CD14-positive monocyte (primary cell): Measurements from ENCODE around the gene PMM2. TPM values are rescaled to one million over a fixed set of nuclear protein-coding genes. Genes with fewer than 3 reads are reported as not detected.

Experiments used
- DNase-seq, 3 donors: peaks; one replicate each; pipeline ENCODE4 v3.0.0-alpha.2; 2011 to 2022
- H2AFZ ChIP-seq: 2 replicates; pipeline ENCODE4 v1.6.0; 2012; ENCODE audit warnings: mild to moderate bottlenecking, low read depth, low read length, inconsistent platforms; ENCODE audit not compliant: insufficient read depth, poor library complexity, severe bottlenecking
- H3K27ac ChIP-seq, 2 donors: 1 replicate in 1 of 2; 2 replicates in 1 of 2; pipeline ENCODE4 v1.5.1; 2012 to 2013; ENCODE audit warnings: low read length in 2 of 2, control low read depth in 1 of 2, inconsistent platforms in 1 of 2, low read depth in 1 of 2, mild to moderate bottlenecking in 1 of 2
- H3K27me3 ChIP-seq, 2 donors: one replicate each; pipeline versions ENCODE4 v1.6.0 to v1.6.1; 2011 to 2013; ENCODE audit warnings: low read length in 2 of 2; ENCODE audit not compliant: control insufficient read depth in 2 of 2, insufficient read depth in 2 of 2
- H3K36me3 ChIP-seq, 2 donors: replicated peaks in 1 of 2; 1 replicate in 1 of 2; 2 replicates in 1 of 2; pipeline versions ENCODE4 v1.5.1 to v1.6.1; 2012 to 2013; ENCODE audit warnings: low read length in 2 of 2, control low read depth in 1 of 2, inconsistent platforms in 1 of 2, mild to moderate bottlenecking in 1 of 2; ENCODE audit not compliant: insufficient read depth in 2 of 2, control insufficient read depth in 1 of 2
- H3K4me1 ChIP-seq, 2 donors: 1 replicate in 1 of 2; 2 replicates in 1 of 2; pipeline versions ENCODE4 v1.5.1 to v1.6.1; 2012 to 2013; ENCODE audit warnings: low read length in 2 of 2, control low read depth in 1 of 2, inconsistent platforms in 1 of 2, mild to moderate bottlenecking in 1 of 2, moderate library complexity in 1 of 2; ENCODE audit not compliant: insufficient read depth in 2 of 2, control insufficient read depth in 1 of 2
- H3K4me2 ChIP-seq: replicated peaks from 2 replicates; pipeline ENCODE3; 2012; ENCODE audit warnings: low read length, moderate library complexity, mild to moderate bottlenecking; ENCODE audit not compliant: poor library complexity, severe bottlenecking; ENCODE audit errors: extremely low read depth
- H3K4me3 ChIP-seq, 3 experiments: fragments of 200-600 bp in 1 of 3; sonication (generic) in 1 of 3; replicated peaks in 1 of 3; 1 replicate in 2 of 3; 2 replicates in 1 of 3; pipeline ENCODE4 v1.5.1; 2011 to 2013; ENCODE audit warnings: low read length in 3 of 3, mild to moderate bottlenecking in 3 of 3, control low read depth in 2 of 3, low read depth in 2 of 3, inconsistent platforms in 1 of 3, moderate library complexity in 1 of 3
- H3K79me2 ChIP-seq: 2 replicates; pipeline ENCODE4 v1.6.0; 2012; ENCODE audit warnings: mild to moderate bottlenecking, control low read depth, inconsistent platforms, low read length, moderate library complexity; ENCODE audit not compliant: insufficient read depth
- H3K9ac ChIP-seq: 2 replicates; pipeline ENCODE4 v1.6.0; 2017; ENCODE audit warnings: low read length, mild to moderate bottlenecking; ENCODE audit not compliant: insufficient read depth, poor library complexity, severe bottlenecking
- H3K9me3 ChIP-seq, 2 donors: replicated peaks in 1 of 2; 1 replicate in 1 of 2; 2 replicates in 1 of 2; pipeline versions ENCODE4 v1.5.1 to v1.6.1; 2012 to 2013; ENCODE audit warnings: low read length in 2 of 2, control low read depth in 1 of 2; ENCODE audit not compliant: control insufficient read depth in 1 of 2, insufficient read depth in 1 of 2
- H4K20me1 ChIP-seq: 2 replicates; pipeline ENCODE4 v1.6.0; 2012; ENCODE audit warnings: mild to moderate bottlenecking, low read length, control low read depth, moderate library complexity; ENCODE audit not compliant: insufficient read depth
- H3K27ac Mint-ChIP-seq, 7 donors: one replicate each; pipeline ENCODE4 v1.8.0; 2020; ENCODE audit warnings: mild to moderate bottlenecking in 7 of 7, mixed read lengths in 7 of 7, moderate library complexity in 6 of 7, inconsistent platforms in 2 of 7
- H3K27me3 Mint-ChIP-seq, 3 donors: one replicate each; pipeline ENCODE4 v1.8.0; 2021 to 2022; ENCODE audit warnings: low read depth in 3 of 3, mild to moderate bottlenecking in 3 of 3, mixed read lengths in 3 of 3, moderate library complexity in 3 of 3, inconsistent platforms in 1 of 3
- H3K36me3 Mint-ChIP-seq, 2 donors: one replicate each; pipeline ENCODE4 v1.8.0; 2020; ENCODE audit warnings: mixed read lengths in 2 of 2, inconsistent platforms in 1 of 2, mild to moderate bottlenecking in 1 of 2
- H3K4me1 Mint-ChIP-seq: one replicate; pipeline ENCODE4 v1.8.0; 2020; ENCODE audit warnings: mild to moderate bottlenecking, mixed read lengths
- H3K4me3 Mint-ChIP-seq, 2 donors: one replicate each; pipeline ENCODE4 v1.8.0; 2020; ENCODE audit warnings: mild to moderate bottlenecking in 2 of 2, mixed read lengths in 2 of 2, moderate library complexity in 1 of 2
- H3K9me3 Mint-ChIP-seq, 7 donors: one replicate each; pipeline ENCODE4 v1.8.0; 2020 to 2022; ENCODE audit warnings: mixed read lengths in 7 of 7, mild to moderate bottlenecking in 6 of 7, moderate library complexity in 6 of 7, inconsistent platforms in 2 of 7
- CTCF ChIP-seq: fragments of 200-600 bp; IDR thresholded peaks from one replicate; pipeline ENCODE4 v1.8.0; 2022; ENCODE audit warnings: antibody characterized with exemption, mild to moderate bottlenecking
- WGBS: methylation state at CpG from one replicate; pipeline ENCODE4 v1.1.5; 2013; ENCODE audit warnings: missing lambda C conversion rate; ENCODE audit not compliant: insufficient coverage; 5-methylcytosine and 5-hydroxymethylcytosine counted together
- intact Hi-C, 2 donors: fragments of 100-400 bp; cut with micrococcal nuclease; formaldehyde crosslinking; loops; one replicate each; pipeline versions ENCODE4 v1.15.0 to v1.15.1; 2023
- polyA plus RNA-seq, 3 donors: library from polyadenylated mRNA; depleted of rRNA in 1 of 3; unstranded in 2 of 3; stranded (reverse) in 1 of 3; fragments of 300-500 nt in 2 of 3; fragments of >200 nt in 1 of 3; fragmentation: Illumina TruSeq in 2 of 3; gene quantifications; 1 replicate in 2 of 3; 2 replicates in 1 of 3; pipeline ENCODE4 v1.2.3, GENCODE V29; 2012 to 2021

The PMM2 gene
- polyA plus RNA-seq, 3 donors = 15.2 to 22.9 (median 17.8) TPM

- Histone ChIP-seq H4K20me1 (peaks cover 81% of the 10 kb centered on the region), H3K4me1 (peaks cover 0 to under 1% of the 10 kb centered on the region in 2 donors), H2AFZ (no peak overlapping the region), H3K9me3 (no peaks in the 10 kb centered on the region), H3K36me3 (peaks cover 29 to 38% of the 10 kb centered on the region in 2 donors), H3K27ac (no peak overlapping the region), H3K79me2 (peaks cover 61% of the 10 kb centered on the region), H3K27me3 (no peaks in the 10 kb centered on the region), H3K9ac (no peak overlapping the region), H3K4me2 (no peak overlapping the region), H3K4me3 (no peak overlapping the region)
- Mint-ChIP-seq H3K27me3 (peaks cover 0 to 2% (median 0%) of the 10 kb centered on the region in 3 donors), H3K36me3 (peaks cover 31 to 58% of the 10 kb centered on the region in 2 donors), H3K4me3 (no peak overlapping the region), H3K9me3 (peaks cover 0 to 4% (median 0%) of the 10 kb centered on the region in 7 donors), H3K27ac (no peak overlapping the region), H3K4me1 (peaks cover 12% of the 10 kb centered on the region)
- WGBS = 88% methylated on average over 21 of the region's 25 CpGs
- no peak for DNase-seq
- intact Hi-C loops = loop anchor here in 1 of 2 donors (10.0 kb wide), 1 partner anchor 185 kb away; the partner anchor contains the start of gene ABAT
- TF ChIP-seq CTCF = no peak
These were observed 62.6 kb downstream of the PMM2 start for GRCh38 chr16:8859913-8860881.

- Histone ChIP-seq H3K4me2 (no peak overlapping the region), H3K27ac (no peak overlapping the region), H3K9me3 (no peaks in the 10 kb centered on the region), H3K36me3 (peaks cover 17 to 23% of the 10 kb centered on the region in 2 donors), H3K79me2 (peaks cover 76% of the 10 kb centered on the region), H3K27me3 (no peaks in the 10 kb centered on the region), H3K4me3 (no peak overlapping the region), H2AFZ (no peak overlapping the region), H4K20me1 (peaks cover 88% of the 10 kb centered on the region), H3K4me1 (peaks cover 2 to 9% of the 10 kb centered on the region in 2 donors), H3K9ac (no peak overlapping the region)
- H3K27ac Mint-ChIP-seq = peak overlapping the region in 2 of 7 donors; percentile 24 to 42
- H3K4me3 Mint-ChIP-seq = no peak overlapping the region
- intact Hi-C loops = loop anchor here in 1 of 2 donors (10.0 kb wide), 1 partner anchor 187 kb away; the partner anchor contains the start of gene ABAT
- TF ChIP-seq CTCF = no peak
- H3K9me3 Mint-ChIP-seq = peaks cover 0 to 1% (median 0%) of the 10 kb centered on the region in 7 donors
- H3K4me1 Mint-ChIP-seq = peaks cover 21% of the 10 kb centered on the region
- peaks cover 0 to 2% (median 2%) of the 10 kb centered on the region in 3 donors for H3K27me3 Mint-ChIP-seq
- H3K36me3 Mint-ChIP-seq = peaks cover 21 to 43% of the 10 kb centered on the region in 2 donors
- no peak for DNase-seq
- whole genome bisulfite sequencing = 90% methylated on average over 8 of the region's 14 CpGs
These were observed 64.1 kb downstream of the PMM2 start for GRCh38 chr16:8861563-8862308.
